ENCODE results near the gene PRR9. TPM values are rescaled to one million over a fixed set of nuclear protein-coding genes. Genes with fewer than 3 reads are reported as not detected.

Gene PRR9
- total RNA-seq, 1 donor from 2014 or later: not detected

GRCh38 chr1:153251988-153252387 lies 34.6 kb downstream of the PRR9 start:
- H3K9me3 ChIP-seq (ENCODE audit: low read depth): no peaks in the 10 kb centered on the region
- no peaks in the 10 kb centered on the region for H3K36me3 Mint-ChIP-seq
- no peak for DNase-seq (ENCODE audit: low spot score)
- H3K9ac ChIP-seq: no peak overlapping the region
- H3K27ac Mint-ChIP-seq: no peak overlapping the region
- H3K4me1 ChIP-seq: no peaks in the 10 kb centered on the region
- H3F3A ChIP-seq (ENCODE audit: low read depth): no peaks in the 10 kb centered on the region
- H3K36me3 ChIP-seq: no peaks in the 10 kb centered on the region
- H3K27me3 ChIP-seq: no peaks in the 10 kb centered on the region
- H3K79me2 ChIP-seq (ENCODE audit: low read depth): no peaks in the 10 kb centered on the region
- no peaks in the 10 kb centered on the region for H3K9me3 Mint-ChIP-seq
- H3K4me3 ChIP-seq: no peak overlapping the region
- no peak overlapping the region for H3K27ac ChIP-seq
- no peak overlapping the region for H2AFZ ChIP-seq (replicated peaks)
- H4K20me1 ChIP-seq (ENCODE audit: low read depth): no peaks in the 10 kb centered on the region
- no peak overlapping the region for H3K4me2 ChIP-seq
- TF ChIP-seq EZH2 (IDR thresholded peaks at IDR 0.05): no peak
- TF ChIP-seq EZH2phosphoT487 (IDR thresholded peaks at IDR 0.05): no peak
- TF ChIP-seq, protein P1, sequence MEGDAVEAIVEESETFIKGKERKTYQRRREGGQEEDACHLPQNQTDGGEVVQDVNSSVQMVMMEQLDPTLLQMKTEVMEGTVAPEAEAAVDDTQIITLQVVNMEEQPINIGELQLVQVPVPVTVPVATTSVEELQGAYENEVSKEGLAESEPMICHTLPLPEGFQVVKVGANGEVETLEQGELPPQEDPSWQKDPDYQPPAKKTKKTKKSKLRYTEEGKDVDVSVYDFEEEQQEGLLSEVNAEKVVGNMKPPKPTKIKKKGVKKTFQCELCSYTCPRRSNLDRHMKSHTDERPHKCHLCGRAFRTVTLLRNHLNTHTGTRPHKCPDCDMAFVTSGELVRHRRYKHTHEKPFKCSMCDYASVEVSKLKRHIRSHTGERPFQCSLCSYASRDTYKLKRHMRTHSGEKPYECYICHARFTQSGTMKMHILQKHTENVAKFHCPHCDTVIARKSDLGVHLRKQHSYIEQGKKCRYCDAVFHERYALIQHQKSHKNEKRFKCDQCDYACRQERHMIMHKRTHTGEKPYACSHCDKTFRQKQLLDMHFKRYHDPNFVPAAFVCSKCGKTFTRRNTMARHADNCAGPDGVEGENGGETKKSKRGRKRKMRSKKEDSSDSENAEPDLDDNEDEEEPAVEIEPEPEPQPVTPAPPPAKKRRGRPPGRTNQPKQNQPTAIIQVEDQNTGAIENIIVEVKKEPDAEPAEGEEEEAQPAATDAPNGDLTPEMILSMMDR (IDR thresholded peaks at IDR 0.05): no peak
- no peaks in the 10 kb centered on the region for H3K4me1 Mint-ChIP-seq
- H3K27me3 Mint-ChIP-seq (ENCODE audit: insufficient read depth, low read depth): peaks cover 13% of the 10 kb centered on the region
- no peak overlapping the region for H3K4me3 Mint-ChIP-seq

GRCh38 chr1:153253076-153253475 lies 35.7 kb downstream of the PRR9 start:
- no peaks in the 10 kb centered on the region for H3F3A ChIP-seq (ENCODE audit: low read depth)
- H2AFZ ChIP-seq (replicated peaks): no peak overlapping the region
- no peaks in the 10 kb centered on the region for H3K4me1 ChIP-seq
- Mint-ChIP-seq H3K4me1 (no peaks in the 10 kb centered on the region), H3K27me3 (ENCODE audit: insufficient read depth, low read depth) (peaks cover 13% of the 10 kb centered on the region), H3K27ac (no peak overlapping the region), H3K36me3 (no peaks in the 10 kb centered on the region), H3K4me3 (no peak overlapping the region), H3K9me3 (no peaks in the 10 kb centered on the region)
- no peaks in the 10 kb centered on the region for H3K36me3 ChIP-seq
- TF ChIP-seq EZH2 (IDR thresholded peaks at IDR 0.05): no peak
- TF ChIP-seq, protein P1 (IDR thresholded peaks at IDR 0.05): no peak
- H3K9ac ChIP-seq: no peak overlapping the region
- H3K27ac ChIP-seq: no peak overlapping the region
- no peak overlapping the region for H3K4me2 ChIP-seq
- no peaks in the 10 kb centered on the region for H3K27me3 ChIP-seq
- H4K20me1 ChIP-seq (ENCODE audit: low read depth): no peaks in the 10 kb centered on the region
- no peak overlapping the region for H3K4me3 ChIP-seq
- H3K9me3 ChIP-seq (ENCODE audit: low read depth): no peaks in the 10 kb centered on the region
- no peak for DNase-seq (ENCODE audit: low spot score)
- H3K79me2 ChIP-seq (ENCODE audit: low read depth): no peaks in the 10 kb centered on the region

- Mint-ChIP-seq H3K27ac (no peak overlapping the region), H3K27me3 (ENCODE audit: insufficient read depth, low read depth) (peaks cover 13% of the 10 kb centered on the region), H3K9me3 (no peaks in the 10 kb centered on the region), H3K4me3 (no peak overlapping the region), H3K36me3 (no peaks in the 10 kb centered on the region), H3K4me1 (no peaks in the 10 kb centered on the region)
- no peaks in the 10 kb centered on the region for H3K79me2 ChIP-seq (ENCODE audit: low read depth)
- no peak overlapping the region for H3K9ac ChIP-seq
- no peak overlapping the region for H3K4me2 ChIP-seq
- no peaks in the 10 kb centered on the region for H3K4me1 ChIP-seq
- no peaks in the 10 kb centered on the region for H3F3A ChIP-seq (ENCODE audit: low read depth)
- no peak overlapping the region for H3K4me3 ChIP-seq
- H3K9me3 ChIP-seq (ENCODE audit: low read depth): no peaks in the 10 kb centered on the region
- no peak overlapping the region for H2AFZ ChIP-seq (replicated peaks)
- H4K20me1 ChIP-seq (ENCODE audit: low read depth): no peaks in the 10 kb centered on the region
- H3K27me3 ChIP-seq: no peaks in the 10 kb centered on the region
- TF ChIP-seq, protein P1 (IDR thresholded peaks at IDR 0.05): no peak
- TF ChIP-seq EZH2 (IDR thresholded peaks at IDR 0.05) (no peak), EZH2phosphoT487 (IDR thresholded peaks at IDR 0.05) (no peak)
- no peak overlapping the region for H3K27ac ChIP-seq
- no peak for DNase-seq (ENCODE audit: low spot score)
- H3K36me3 ChIP-seq: no peaks in the 10 kb centered on the region
Observed at GRCh38 chr1:153253693-153254092, 36.3 kb downstream of the PRR9 start.
